K562 (cell line): ENCODE measurements around the gene SMAD3. TPM values are rescaled to one million over a fixed set of nuclear protein-coding genes. Genes with fewer than 3 reads are reported as not detected.
A peak's percentile ranks its signal among the peaks of the same experiment; 100 is the strongest.

Source experiments
- ERF ChIP-seq: fragments of 450-650 bp; formaldehyde crosslinking; IDR thresholded peaks from 2 replicates; pipeline ENCODE4 v1.4.0; 2020; ENCODE audit warnings: mild to moderate bottlenecking, mixed read lengths
- FOXA3 ChIP-seq, 2 experiments: fragments of 450-650 bp in 1 of 2; sonication (generic) in 1 of 2; formaldehyde crosslinking; IDR thresholded peaks in 1 of 2; conservative IDR thresholded peaks in 1 of 2; 2 replicates each; pipeline versions ENCODE4 v1.4.0 to v1.8.0; 2020 to 2022; ENCODE audit warnings: mild to moderate bottlenecking in 2 of 2, missing genetic modification reagents in 1 of 2
- KDM4B ChIP-seq, 2 experiments: fragments of 450-650 bp in 1 of 2; sonication (generic) in 1 of 2; IDR thresholded peaks; 2 replicates each; pipeline ENCODE4 v1.6.1; 2016 to 2017; ENCODE audit warnings: borderline replicate concordance in 2 of 2, antibody characterized with exemption in 1 of 2, low read depth in 1 of 2, mild to moderate bottlenecking in 1 of 2
- NCOA1 ChIP-seq: fragments of 450-650 bp; IDR thresholded peaks from 2 replicates; pipeline ENCODE4 v1.6.1; 2016; ENCODE audit warnings: low read depth
- NRF1 ChIP-seq, 2 experiments: fragments of 450-650 bp; IDR thresholded peaks in 1 of 2; conservative IDR thresholded peaks in 1 of 2; 2 replicates each; pipeline ENCODE4 v1.6.1; 2014; ENCODE audit warnings: mild to moderate bottlenecking in 2 of 2
- PRMT5 ChIP-seq: sonication (generic); formaldehyde crosslinking; IDR thresholded peaks from 2 replicates; pipeline ENCODE4 v1.5.0; 2020; ENCODE audit warnings: missing genetic modification reagents
- XRCC4 ChIP-seq: IDR thresholded peaks from one replicate; pipeline ENCODE4 v1.6.1; 2011; ENCODE audit not compliant: insufficient read depth, insufficient read length; ENCODE audit errors: extremely low read depth
- polyA plus RNA-seq, 8 experiments: library from polyadenylated mRNA; depleted of rRNA in 4 of 8; stranded (reverse) in 5 of 8; unstranded in 3 of 8; fragments of >200 nt; fragmentation: Nextera tagmentation in 2 of 8; fragmentation: Illumina TruSeq in 1 of 8; extraction: Ambion mirVana in 2 of 8; extraction: Trizol in 1 of 8; gene quantifications; 2 replicates each; pipeline versions ENCODE4 v1.2.1 to v1.2.3, GENCODE V29; 2011 to 2014; ENCODE audit warnings: inconsistent platforms in 1 of 8, missing spikeins in 1 of 8
- total RNA-seq, 7 experiments: library from RNA; depleted of rRNA in 6 of 7; stranded (reverse); fragments of >200 nt in 6 of 7; fragmentation: Illumina TruSeq in 2 of 7; extraction: Trizol in 2 of 7; gene quantifications; 2 replicates each; pipeline versions ENCODE4 v1.2.1 to v1.2.3, GENCODE V29; 2011 to 2021; ENCODE audit warnings: low replicate concordance in 1 of 7
- TF ChIP-seq, protein P1 (sequence below): fragments of 450-650 bp; IDR thresholded peaks from 2 replicates; pipeline ENCODE4 v1.6.1; 2016; ENCODE audit warnings: mild to moderate bottlenecking, moderate library complexity
- TF ChIP-seq, protein P2 (sequence below): fragments of 450-650 bp; formaldehyde crosslinking; IDR thresholded peaks from 2 replicates; pipeline ENCODE4 v1.4.0; 2022; ENCODE audit warnings: mild to moderate bottlenecking, moderate library complexity
- TF ChIP-seq, protein P3 (sequence below): sonication (generic); formaldehyde crosslinking; IDR thresholded peaks from 2 replicates; pipeline ENCODE4 v1.8.0; 2022; ENCODE audit warnings: mild to moderate bottlenecking, missing genetic modification reagents

Gene SMAD3
- total and polyA plus RNA-seq, 9 of the 15 experiments (the other 6 are each of a cell fraction or from before 2014, with no cell fraction given) = 4.3 to 39.2 (median 11.1) TPM

DNA sequence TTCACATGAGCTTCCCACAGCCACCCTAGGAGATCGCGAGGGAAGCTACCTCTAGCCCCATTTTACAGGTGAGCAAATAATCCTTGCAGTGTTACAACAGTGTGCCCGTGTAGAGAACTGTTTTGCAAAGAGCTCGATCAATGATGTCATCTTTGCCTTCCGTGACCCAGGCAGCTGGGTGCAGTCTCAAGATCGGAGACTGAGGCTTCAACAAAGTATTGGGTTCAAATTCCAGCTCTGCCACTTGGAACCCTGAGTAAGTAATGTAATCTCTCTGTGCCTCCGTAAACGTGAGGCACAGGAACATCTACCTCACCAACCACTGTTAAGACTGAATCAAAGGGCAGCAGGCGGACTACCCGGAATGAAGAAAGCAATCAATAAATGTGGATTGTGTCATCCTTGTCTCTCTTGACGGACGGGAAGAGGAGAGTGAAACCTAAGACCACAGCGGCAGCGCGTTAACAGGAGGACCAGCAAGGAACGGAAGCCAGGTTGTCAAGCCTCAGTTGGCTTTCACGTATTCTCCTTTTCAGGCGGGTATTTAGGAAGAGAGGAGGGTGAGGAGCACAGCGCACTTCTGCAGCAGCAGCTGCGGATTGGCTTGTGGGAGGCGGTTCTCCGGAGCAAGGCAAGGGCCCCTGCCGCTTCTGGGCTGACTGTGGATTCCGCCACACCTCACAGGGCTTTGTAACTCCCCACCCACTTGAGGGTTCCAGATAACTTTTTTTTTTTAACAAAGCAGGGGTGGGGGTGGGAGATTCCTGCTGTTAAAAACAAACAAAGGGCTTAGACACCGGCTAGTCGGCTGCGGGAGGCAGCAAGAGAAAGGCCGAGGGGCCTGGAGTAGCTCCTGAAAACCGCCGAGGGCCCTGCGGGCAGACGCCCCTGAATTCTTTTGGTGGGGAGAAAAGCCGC lies 1.5 kb upstream of the SMAD3 start (continued):
- TF ChIP-seq, protein P1, sequence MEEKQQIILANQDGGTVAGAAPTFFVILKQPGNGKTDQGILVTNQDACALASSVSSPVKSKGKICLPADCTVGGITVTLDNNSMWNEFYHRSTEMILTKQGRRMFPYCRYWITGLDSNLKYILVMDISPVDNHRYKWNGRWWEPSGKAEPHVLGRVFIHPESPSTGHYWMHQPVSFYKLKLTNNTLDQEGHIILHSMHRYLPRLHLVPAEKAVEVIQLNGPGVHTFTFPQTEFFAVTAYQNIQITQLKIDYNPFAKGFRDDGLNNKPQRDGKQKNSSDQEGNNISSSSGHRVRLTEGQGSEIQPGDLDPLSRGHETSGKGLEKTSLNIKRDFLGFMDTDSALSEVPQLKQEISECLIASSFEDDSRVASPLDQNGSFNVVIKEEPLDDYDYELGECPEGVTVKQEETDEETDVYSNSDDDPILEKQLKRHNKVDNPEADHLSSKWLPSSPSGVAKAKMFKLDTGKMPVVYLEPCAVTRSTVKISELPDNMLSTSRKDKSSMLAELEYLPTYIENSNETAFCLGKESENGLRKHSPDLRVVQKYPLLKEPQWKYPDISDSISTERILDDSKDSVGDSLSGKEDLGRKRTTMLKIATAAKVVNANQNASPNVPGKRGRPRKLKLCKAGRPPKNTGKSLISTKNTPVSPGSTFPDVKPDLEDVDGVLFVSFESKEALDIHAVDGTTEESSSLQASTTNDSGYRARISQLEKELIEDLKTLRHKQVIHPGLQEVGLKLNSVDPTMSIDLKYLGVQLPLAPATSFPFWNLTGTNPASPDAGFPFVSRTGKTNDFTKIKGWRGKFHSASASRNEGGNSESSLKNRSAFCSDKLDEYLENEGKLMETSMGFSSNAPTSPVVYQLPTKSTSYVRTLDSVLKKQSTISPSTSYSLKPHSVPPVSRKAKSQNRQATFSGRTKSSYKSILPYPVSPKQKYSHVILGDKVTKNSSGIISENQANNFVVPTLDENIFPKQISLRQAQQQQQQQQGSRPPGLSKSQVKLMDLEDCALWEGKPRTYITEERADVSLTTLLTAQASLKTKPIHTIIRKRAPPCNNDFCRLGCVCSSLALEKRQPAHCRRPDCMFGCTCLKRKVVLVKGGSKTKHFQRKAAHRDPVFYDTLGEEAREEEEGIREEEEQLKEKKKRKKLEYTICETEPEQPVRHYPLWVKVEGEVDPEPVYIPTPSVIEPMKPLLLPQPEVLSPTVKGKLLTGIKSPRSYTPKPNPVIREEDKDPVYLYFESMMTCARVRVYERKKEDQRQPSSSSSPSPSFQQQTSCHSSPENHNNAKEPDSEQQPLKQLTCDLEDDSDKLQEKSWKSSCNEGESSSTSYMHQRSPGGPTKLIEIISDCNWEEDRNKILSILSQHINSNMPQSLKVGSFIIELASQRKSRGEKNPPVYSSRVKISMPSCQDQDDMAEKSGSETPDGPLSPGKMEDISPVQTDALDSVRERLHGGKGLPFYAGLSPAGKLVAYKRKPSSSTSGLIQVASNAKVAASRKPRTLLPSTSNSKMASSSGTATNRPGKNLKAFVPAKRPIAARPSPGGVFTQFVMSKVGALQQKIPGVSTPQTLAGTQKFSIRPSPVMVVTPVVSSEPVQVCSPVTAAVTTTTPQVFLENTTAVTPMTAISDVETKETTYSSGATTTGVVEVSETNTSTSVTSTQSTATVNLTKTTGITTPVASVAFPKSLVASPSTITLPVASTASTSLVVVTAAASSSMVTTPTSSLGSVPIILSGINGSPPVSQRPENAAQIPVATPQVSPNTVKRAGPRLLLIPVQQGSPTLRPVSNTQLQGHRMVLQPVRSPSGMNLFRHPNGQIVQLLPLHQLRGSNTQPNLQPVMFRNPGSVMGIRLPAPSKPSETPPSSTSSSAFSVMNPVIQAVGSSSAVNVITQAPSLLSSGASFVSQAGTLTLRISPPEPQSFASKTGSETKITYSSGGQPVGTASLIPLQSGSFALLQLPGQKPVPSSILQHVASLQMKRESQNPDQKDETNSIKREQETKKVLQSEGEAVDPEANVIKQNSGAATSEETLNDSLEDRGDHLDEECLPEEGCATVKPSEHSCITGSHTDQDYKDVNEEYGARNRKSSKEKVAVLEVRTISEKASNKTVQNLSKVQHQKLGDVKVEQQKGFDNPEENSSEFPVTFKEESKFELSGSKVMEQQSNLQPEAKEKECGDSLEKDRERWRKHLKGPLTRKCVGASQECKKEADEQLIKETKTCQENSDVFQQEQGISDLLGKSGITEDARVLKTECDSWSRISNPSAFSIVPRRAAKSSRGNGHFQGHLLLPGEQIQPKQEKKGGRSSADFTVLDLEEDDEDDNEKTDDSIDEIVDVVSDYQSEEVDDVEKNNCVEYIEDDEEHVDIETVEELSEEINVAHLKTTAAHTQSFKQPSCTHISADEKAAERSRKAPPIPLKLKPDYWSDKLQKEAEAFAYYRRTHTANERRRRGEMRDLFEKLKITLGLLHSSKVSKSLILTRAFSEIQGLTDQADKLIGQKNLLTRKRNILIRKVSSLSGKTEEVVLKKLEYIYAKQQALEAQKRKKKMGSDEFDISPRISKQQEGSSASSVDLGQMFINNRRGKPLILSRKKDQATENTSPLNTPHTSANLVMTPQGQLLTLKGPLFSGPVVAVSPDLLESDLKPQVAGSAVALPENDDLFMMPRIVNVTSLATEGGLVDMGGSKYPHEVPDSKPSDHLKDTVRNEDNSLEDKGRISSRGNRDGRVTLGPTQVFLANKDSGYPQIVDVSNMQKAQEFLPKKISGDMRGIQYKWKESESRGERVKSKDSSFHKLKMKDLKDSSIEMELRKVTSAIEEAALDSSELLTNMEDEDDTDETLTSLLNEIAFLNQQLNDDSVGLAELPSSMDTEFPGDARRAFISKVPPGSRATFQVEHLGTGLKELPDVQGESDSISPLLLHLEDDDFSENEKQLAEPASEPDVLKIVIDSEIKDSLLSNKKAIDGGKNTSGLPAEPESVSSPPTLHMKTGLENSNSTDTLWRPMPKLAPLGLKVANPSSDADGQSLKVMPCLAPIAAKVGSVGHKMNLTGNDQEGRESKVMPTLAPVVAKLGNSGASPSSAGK = no peak
- peak; percentile 17 to 52; a peak in 3 of 4 replicates for TF ChIP-seq NRF1 (conservative IDR thresholded peaks at IDR 0.05 in 1 of 2, IDR thresholded peaks at IDR 0.05 in 1 of 2)
- no peak for TF ChIP-seq XRCC4
- TF ChIP-seq NCOA1 = 0 out of 2 replicates have a peak, but pooled peaks have one; percentile 19
- peak; percentile 23 to 34; a peak in 1 of 4 replicates for TF ChIP-seq FOXA3 (CRISPR knock-in tag; conservative IDR thresholded peaks at IDR 0.05 in 1 of 2, IDR thresholded peaks at IDR 0.05 in 1 of 2)
- TF ChIP-seq PRMT5 = no peak
- TF ChIP-seq, protein P2, sequence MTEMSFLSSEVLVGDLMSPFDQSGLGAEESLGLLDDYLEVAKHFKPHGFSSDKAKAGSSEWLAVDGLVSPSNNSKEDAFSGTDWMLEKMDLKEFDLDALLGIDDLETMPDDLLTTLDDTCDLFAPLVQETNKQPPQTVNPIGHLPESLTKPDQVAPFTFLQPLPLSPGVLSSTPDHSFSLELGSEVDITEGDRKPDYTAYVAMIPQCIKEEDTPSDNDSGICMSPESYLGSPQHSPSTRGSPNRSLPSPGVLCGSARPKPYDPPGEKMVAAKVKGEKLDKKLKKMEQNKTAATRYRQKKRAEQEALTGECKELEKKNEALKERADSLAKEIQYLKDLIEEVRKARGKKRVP = no peak
- no peak for TF ChIP-seq ERF (CRISPR knock-in tag)
- TF ChIP-seq, protein P3, sequence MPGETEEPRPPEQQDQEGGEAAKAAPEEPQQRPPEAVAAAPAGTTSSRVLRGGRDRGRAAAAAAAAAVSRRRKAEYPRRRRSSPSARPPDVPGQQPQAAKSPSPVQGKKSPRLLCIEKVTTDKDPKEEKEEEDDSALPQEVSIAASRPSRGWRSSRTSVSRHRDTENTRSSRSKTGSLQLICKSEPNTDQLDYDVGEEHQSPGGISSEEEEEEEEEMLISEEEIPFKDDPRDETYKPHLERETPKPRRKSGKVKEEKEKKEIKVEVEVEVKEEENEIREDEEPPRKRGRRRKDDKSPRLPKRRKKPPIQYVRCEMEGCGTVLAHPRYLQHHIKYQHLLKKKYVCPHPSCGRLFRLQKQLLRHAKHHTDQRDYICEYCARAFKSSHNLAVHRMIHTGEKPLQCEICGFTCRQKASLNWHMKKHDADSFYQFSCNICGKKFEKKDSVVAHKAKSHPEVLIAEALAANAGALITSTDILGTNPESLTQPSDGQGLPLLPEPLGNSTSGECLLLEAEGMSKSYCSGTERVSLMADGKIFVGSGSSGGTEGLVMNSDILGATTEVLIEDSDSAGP (CRISPR knock-in tag) = no peak
- TF ChIP-seq KDM4B (IDR thresholded peaks at IDR 0.05; ENCODE audit: borderline replicate concordance in 2 of 2, low read depth in 1 of 2) = no peak
